Measurements from ENCODE around the gene FARP1. TPM values are rescaled to one million over a fixed set of nuclear protein-coding genes. Genes with fewer than 3 reads are reported as not detected.

FARP1 gene
- total RNA-seq, 1 donor from 2014 or later: 128 TPM

DNA sequence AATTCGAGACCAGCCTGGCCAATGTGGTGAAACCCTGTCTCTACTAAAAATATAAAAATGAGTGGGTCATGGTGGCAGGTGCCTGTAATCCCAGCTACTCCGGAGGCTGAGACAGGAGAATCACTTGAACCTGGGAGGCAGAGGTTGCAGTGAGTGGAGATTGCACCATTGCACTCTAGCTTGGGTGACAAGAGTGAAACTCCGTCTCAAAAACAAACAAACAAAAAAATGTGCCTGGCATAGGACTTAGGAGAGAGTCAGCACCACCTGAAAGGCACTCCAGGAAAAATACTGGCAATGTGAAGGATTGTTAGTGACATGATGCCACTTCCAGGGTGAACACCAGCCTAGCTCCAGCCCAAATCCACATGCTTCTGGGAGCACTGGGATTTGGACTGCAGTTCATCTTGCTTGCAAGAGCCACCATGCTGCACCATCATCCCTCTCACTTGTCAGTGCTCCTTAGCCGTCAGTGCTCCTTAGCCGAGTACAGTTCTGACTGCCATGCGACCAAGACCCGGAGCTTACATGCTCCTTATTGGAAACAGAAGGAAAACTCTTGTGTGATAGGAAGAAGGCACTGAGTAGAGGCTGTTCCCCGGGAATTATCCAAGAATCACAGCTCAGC, 179.3 kb downstream of the FARP1 start:
- Histone ChIP-seq H3K27me3 (ENCODE audit: insufficient read depth, low read length) (no peaks in the 10 kb centered on the region), H3K79me2 (ENCODE audit: insufficient read depth, low read length) (peaks cover 23% of the 10 kb centered on the region), H3K4me2 (ENCODE audit: low read length) (no peak overlapping the region), H3K4me1 (ENCODE audit: insufficient read depth, low read length) (peaks cover 4% of the 10 kb centered on the region), H3K4me3 (ENCODE audit: insufficient read depth, low read depth, low read length) (no peak overlapping the region), H3K9ac (ENCODE audit: low read length) (no peak overlapping the region), H3K36me3 (ENCODE audit: insufficient read depth, low read length) (no peaks in the 10 kb centered on the region), H4K20me1 (ENCODE audit: insufficient read depth, low read length) (peaks cover 18% of the 10 kb centered on the region), H3K9me3 (ENCODE audit: insufficient read depth, low read depth, low read length) (no peaks in the 10 kb centered on the region), H3K27ac (ENCODE audit: low read depth, low read length) (no peak overlapping the region), H2AFZ (ENCODE audit: low read depth, low read length) (no peak overlapping the region)
- TF ChIP-seq EZH2 (IDR thresholded peaks at IDR 0.05; ENCODE audit: insufficient read depth, low read length): no peak
- TF ChIP-seq, protein P1, sequence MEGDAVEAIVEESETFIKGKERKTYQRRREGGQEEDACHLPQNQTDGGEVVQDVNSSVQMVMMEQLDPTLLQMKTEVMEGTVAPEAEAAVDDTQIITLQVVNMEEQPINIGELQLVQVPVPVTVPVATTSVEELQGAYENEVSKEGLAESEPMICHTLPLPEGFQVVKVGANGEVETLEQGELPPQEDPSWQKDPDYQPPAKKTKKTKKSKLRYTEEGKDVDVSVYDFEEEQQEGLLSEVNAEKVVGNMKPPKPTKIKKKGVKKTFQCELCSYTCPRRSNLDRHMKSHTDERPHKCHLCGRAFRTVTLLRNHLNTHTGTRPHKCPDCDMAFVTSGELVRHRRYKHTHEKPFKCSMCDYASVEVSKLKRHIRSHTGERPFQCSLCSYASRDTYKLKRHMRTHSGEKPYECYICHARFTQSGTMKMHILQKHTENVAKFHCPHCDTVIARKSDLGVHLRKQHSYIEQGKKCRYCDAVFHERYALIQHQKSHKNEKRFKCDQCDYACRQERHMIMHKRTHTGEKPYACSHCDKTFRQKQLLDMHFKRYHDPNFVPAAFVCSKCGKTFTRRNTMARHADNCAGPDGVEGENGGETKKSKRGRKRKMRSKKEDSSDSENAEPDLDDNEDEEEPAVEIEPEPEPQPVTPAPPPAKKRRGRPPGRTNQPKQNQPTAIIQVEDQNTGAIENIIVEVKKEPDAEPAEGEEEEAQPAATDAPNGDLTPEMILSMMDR (IDR thresholded peaks at IDR 0.05; ENCODE audit: insufficient read depth, low read depth, low read length): no peak
- H3K27ac Mint-ChIP-seq (ENCODE audit: unreplicated experiment): no peak overlapping the region
- DNase-seq (ENCODE audit: low read depth) (no peak), FAIRE-seq (no peak)
- no peaks in the 10 kb centered on the region for H3K9me3 Mint-ChIP-seq (ENCODE audit: unreplicated experiment)
- H3K27me3 Mint-ChIP-seq (ENCODE audit: low read depth, unreplicated experiment): no peaks in the 10 kb centered on the region
- H3K36me3 Mint-ChIP-seq (ENCODE audit: low read depth, unreplicated experiment): peaks cover 9% of the 10 kb centered on the region
- no peak overlapping the region for H3K4me3 Mint-ChIP-seq (ENCODE audit: unreplicated experiment)
- H3K4me1 Mint-ChIP-seq (ENCODE audit: low read depth, unreplicated experiment): peaks cover 26% of the 10 kb centered on the region

DNA sequence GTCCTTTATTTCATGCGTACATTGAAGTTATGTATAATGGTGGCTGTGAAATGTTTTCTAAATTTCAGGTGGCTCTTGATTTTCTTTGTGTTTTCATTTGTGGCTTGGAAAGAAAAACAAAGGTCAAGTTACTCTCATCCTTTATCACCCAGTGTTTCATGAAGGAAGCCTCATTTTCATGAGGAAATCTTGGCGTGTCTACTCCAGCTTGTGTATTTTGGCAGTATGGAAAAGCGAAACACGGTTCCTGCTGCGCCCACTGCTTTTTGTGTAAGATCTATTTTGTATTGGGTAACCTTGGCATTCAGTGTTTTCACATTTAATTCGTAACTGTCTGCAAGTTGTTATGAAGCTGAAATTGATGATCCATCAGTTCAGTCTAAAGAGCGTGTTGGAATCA, 181.2 kb downstream of the FARP1 start:
- Histone ChIP-seq H3K27ac (ENCODE audit: low read depth, low read length) (no peak overlapping the region), H3K9me3 (ENCODE audit: insufficient read depth, low read depth, low read length) (no peaks in the 10 kb centered on the region), H3K9ac (ENCODE audit: low read length) (no peak overlapping the region), H3K4me3 (ENCODE audit: insufficient read depth, low read depth, low read length) (no peak overlapping the region), H3K79me2 (ENCODE audit: insufficient read depth, low read length) (peaks cover 14% of the 10 kb centered on the region), H3K36me3 (ENCODE audit: insufficient read depth, low read length) (no peaks in the 10 kb centered on the region), H3K4me2 (ENCODE audit: low read length) (no peak overlapping the region), H4K20me1 (ENCODE audit: insufficient read depth, low read length) (peaks cover 12% of the 10 kb centered on the region), H3K27me3 (ENCODE audit: insufficient read depth, low read length) (no peaks in the 10 kb centered on the region), H2AFZ (ENCODE audit: low read depth, low read length) (no peak overlapping the region), H3K4me1 (ENCODE audit: insufficient read depth, low read length) (peaks cover 18% of the 10 kb centered on the region)
- H3K27me3 Mint-ChIP-seq (ENCODE audit: low read depth, unreplicated experiment): no peaks in the 10 kb centered on the region
- DNase-seq (ENCODE audit: low read depth) (peak; percentile 31), FAIRE-seq (no peak)
- H3K36me3 Mint-ChIP-seq (ENCODE audit: low read depth, unreplicated experiment): peaks cover 9% of the 10 kb centered on the region
- H3K4me3 Mint-ChIP-seq (ENCODE audit: unreplicated experiment): no peak overlapping the region
- peaks cover 41% of the 10 kb centered on the region for H3K4me1 Mint-ChIP-seq (ENCODE audit: low read depth, unreplicated experiment)
- H3K9me3 Mint-ChIP-seq (ENCODE audit: unreplicated experiment): no peaks in the 10 kb centered on the region
- H3K27ac Mint-ChIP-seq (ENCODE audit: unreplicated experiment): no peak overlapping the region
- TF ChIP-seq EZH2 (IDR thresholded peaks at IDR 0.05; ENCODE audit: insufficient read depth, low read length): no peak
- TF ChIP-seq, protein P1 (IDR thresholded peaks at IDR 0.05; ENCODE audit: insufficient read depth, low read depth, low read length): no peak

DNA sequence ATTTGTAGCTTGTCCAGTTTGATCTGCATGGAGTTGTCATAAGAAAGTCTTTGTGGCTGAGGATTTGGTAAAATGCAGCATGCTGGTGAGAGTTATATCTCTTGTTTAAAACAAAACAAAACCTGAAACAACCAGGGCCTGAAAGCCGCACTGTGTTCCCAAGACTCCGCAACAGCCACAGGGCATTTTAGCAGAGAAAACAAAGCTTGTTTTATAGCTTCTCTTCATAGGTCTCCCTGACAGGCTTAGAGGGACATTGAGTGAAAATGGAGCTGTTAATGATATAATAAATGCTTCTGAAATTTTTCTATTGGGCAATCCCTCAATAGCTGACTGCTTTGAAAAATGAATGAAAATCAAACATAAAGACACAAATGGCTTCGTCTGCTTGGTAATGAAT, 182.8 kb downstream of the FARP1 start:
- no peak overlapping the region for H3K4me3 ChIP-seq (ENCODE audit: insufficient read depth, low read depth, low read length)
- no peak overlapping the region for H3K9ac ChIP-seq (ENCODE audit: low read length)
- H3K27me3 ChIP-seq (ENCODE audit: insufficient read depth, low read length): no peaks in the 10 kb centered on the region
- H3K36me3 ChIP-seq (ENCODE audit: insufficient read depth, low read length): no peaks in the 10 kb centered on the region
- H3K9me3 ChIP-seq (ENCODE audit: insufficient read depth, low read depth, low read length): no peaks in the 10 kb centered on the region
- peaks cover 12% of the 10 kb centered on the region for H4K20me1 ChIP-seq (ENCODE audit: insufficient read depth, low read length)
- no peak overlapping the region for H2AFZ ChIP-seq (ENCODE audit: low read depth, low read length)
- TF ChIP-seq EZH2 (IDR thresholded peaks at IDR 0.05; ENCODE audit: insufficient read depth, low read length): no peak
- TF ChIP-seq, protein P1 (IDR thresholded peaks at IDR 0.05; ENCODE audit: insufficient read depth, low read depth, low read length): no peak
- H3K4me1 ChIP-seq (ENCODE audit: insufficient read depth, low read length): peaks cover 18% of the 10 kb centered on the region
- DNase-seq (ENCODE audit: low read depth) (no peak), FAIRE-seq (no peak)
- Mint-ChIP-seq H3K36me3 (ENCODE audit: low read depth, unreplicated experiment) (peaks cover 6% of the 10 kb centered on the region), H3K4me3 (ENCODE audit: unreplicated experiment) (no peak overlapping the region), H3K9me3 (ENCODE audit: unreplicated experiment) (no peaks in the 10 kb centered on the region), H3K27me3 (ENCODE audit: low read depth, unreplicated experiment) (no peaks in the 10 kb centered on the region), H3K27ac (ENCODE audit: unreplicated experiment) (no peak overlapping the region), H3K4me1 (ENCODE audit: low read depth, unreplicated experiment) (peaks cover 38% of the 10 kb centered on the region)
- H3K4me2 ChIP-seq (ENCODE audit: low read length): no peak overlapping the region
- peaks cover 20% of the 10 kb centered on the region for H3K79me2 ChIP-seq (ENCODE audit: insufficient read depth, low read length)
- H3K27ac ChIP-seq (ENCODE audit: low read depth, low read length): no peak overlapping the region

All from astrocyte (in vitro differentiated cells and primary cell).